Measurements from ENCODE around the gene AKT1S1.

The AKT1S1 gene

DNA sequence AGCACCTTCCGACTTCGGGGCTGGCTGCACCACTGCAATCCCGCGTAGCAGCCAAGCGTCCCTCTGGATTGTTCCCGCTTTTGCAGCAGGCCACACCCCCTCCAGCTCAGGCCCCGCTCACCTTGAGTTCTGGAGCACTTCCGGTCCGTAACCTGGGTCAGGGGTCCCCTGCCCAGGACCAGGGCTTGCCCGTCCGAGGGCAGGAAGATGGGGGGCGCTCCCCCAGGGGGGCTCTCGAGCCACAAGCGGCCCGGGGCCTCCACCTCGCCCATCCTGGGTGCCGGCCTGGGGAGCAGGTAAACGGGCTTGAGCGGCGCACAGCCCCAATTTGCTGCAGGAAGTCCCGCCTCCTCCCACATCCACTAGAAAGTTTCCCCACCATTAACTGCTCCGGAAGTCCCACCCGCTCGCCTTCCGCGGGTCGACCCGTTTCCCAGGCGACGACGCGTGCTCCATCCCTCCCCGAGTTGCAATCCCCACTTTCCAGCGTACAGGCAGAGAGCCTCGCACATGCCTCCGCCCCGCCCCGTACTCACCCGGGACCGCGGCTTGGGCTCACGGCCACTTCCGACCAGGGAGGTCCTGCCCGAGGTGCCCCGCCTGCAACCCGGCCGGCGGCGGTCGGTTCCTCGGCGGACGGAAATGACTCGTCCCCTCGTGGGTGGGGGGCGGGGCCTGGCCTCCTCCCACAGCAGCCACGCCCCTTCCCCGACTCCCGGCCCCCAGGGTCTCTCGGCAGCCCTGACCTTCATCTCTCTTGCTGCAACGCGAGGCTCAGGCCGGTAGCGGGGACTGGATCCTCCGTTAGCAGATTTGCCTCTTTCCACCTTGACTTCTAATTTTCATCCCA, 10.0 kb downstream of the AKT1S1 start, which contains the start of gene PNKP:
TSS of gene PNKP (minus strand) at position 644 of the 850 bp plus-strand sequence. CDS start at position 272, 372 bp downstream.
- H3K4me3 ChIP-seq (replicated peaks in 1 of 2; ENCODE audit: low read depth in 2 of 2, low read length in 2 of 2) = peak within 1 kb of the TSS; percentile 80 to 81
- TF ChIP-seq CTCF (IDR thresholded peaks at IDR 0.05; ENCODE audit: low read depth, low read length) = no peak
- peak; percentile 88 to 97 for DNase-seq (ENCODE audit: low read depth in 2 of 2)

- DNase-seq (ENCODE audit: low read depth in 2 of 2) = no peak
- TF ChIP-seq CTCF (IDR thresholded peaks at IDR 0.05; ENCODE audit: low read depth, low read length) = no peak
- no peak overlapping the region for H3K4me3 ChIP-seq (replicated peaks in 1 of 2; ENCODE audit: low read depth in 2 of 2, low read length in 2 of 2)
These were observed 12.3 kb downstream of the AKT1S1 start for GRCh38 chr19:49864890-49865289.

GRCh38 chr19:49863935-49864320, 13.2 kb downstream of the AKT1S1 start:
- TF ChIP-seq CTCF (IDR thresholded peaks at IDR 0.05; ENCODE audit: low read depth, low read length) = no peak
- H3K4me3 ChIP-seq (replicated peaks in 1 of 2; ENCODE audit: low read depth in 2 of 2, low read length in 2 of 2) = no peak overlapping the region

DNA sequence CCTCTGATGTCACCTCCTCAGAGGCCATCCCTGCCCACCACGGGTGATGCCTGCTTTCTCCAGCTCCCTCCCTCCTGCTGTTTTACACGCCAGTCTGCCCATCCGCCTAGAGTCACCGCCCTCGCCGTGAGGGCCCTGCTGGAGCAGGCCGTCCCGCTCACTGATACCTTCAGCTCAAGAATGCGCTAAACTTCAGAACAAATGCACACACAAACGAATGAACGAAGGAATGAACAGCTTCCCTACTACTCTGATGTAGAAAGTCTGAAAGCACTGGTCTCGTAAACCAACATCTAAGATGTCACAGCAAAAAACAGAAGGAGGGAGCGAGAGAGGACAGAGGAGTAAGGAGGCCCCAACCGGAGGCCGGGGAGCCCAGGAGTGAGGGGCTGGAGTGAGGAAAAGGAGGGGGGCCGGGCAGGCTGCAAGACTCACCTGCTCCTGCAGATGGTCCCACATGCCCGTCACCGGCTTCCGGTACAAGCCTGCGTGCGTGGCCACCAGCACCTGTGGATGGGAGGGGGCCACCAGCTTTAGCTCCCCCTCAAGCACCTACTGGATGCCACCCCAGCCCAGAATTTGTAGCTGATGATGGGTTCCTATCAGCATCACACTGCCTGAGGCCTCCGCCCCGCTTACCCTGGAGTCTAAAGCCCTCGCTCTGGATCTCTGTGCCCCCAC, 13.8 kb downstream of the AKT1S1 start:
- TF ChIP-seq CTCF (IDR thresholded peaks at IDR 0.05; ENCODE audit: low read depth, low read length) = no peak
- no peak overlapping the region for H3K4me3 ChIP-seq (replicated peaks in 1 of 2; ENCODE audit: low read depth in 2 of 2, low read length in 2 of 2)
- DNase-seq (ENCODE audit: low read depth in 2 of 2) = no peak

More at GRCh38 chr19:49863935-49864320, 13.2 kb downstream of the AKT1S1 start:
- no peak for DNase-seq (ENCODE audit: low read depth in 2 of 2)

- no peak for DNase-seq (ENCODE audit: low read depth in 2 of 2)
- peak; percentile 21 for TF ChIP-seq CTCF (IDR thresholded peaks at IDR 0.05; ENCODE audit: low read depth, low read length)
- H3K4me3 ChIP-seq (replicated peaks in 1 of 2; ENCODE audit: low read depth in 2 of 2, low read length in 2 of 2) = no peak overlapping the region
These were observed 14.5 kb downstream of the AKT1S1 start for GRCh38 chr19:49862391-49863253.
